ENCODE results near the gene SMIM35. TPM values are rescaled to one million over a fixed set of nuclear protein-coding genes. Genes with fewer than 3 reads are reported as not detected.

The SMIM35 gene
- total and polyA plus RNA-seq, 2 donors (not counting 3 experiments of a cell fraction or from before 2014, with no cell fraction given) = not detected

- ChIA-PET CTCF (interaction anchor here (1.1 kb wide), 2 partner anchors 32 to 74 kb away, joined by 3 to 4 read pairs; no protein-coding TSS in a partner anchor), POLR2A (no interaction called here)
- dilution Hi-C loops (cut with MboI; ENCODE audit: extremely low pct_ligation_motif_present, low sequenced_read_pairs) (no loop called here), intact Hi-C loops (cut with micrococcal nuclease) (no loop called here)
- H4K20me1 ChIP-seq (replicated peaks; ENCODE audit: control insufficient read depth, extremely low read depth, insufficient read depth, low read length) = no peaks in the 10 kb centered on the region
- DNase-seq (ENCODE audit: low read depth, low spot score) (no peak), FAIRE-seq (no peak)
- TF ChIP-seq JUN (IDR thresholded peaks at IDR 0.05; ENCODE audit: borderline replicate concordance, insufficient read depth, insufficient read length, low read depth) = no peak
- no peak for TF ChIP-seq CTCF (IDR thresholded peaks at IDR 0.05; ENCODE audit: extremely low read depth in 1 of 2, insufficient read depth in 1 of 2, low read depth in 1 of 2, low read length in 2 of 2)
- TF ChIP-seq POLR2A (IDR thresholded peaks at IDR 0.05; ENCODE audit: low read depth, low read length) = no peak
- no peak for TF ChIP-seq POLR2AphosphoS5 (IDR thresholded peaks at IDR 0.05; ENCODE audit: insufficient read depth, low read depth, low read length)
- no peak for TF ChIP-seq EZH2 (IDR thresholded peaks at IDR 0.05; ENCODE audit: borderline replicate concordance, low read depth, low read length, severe bottlenecking)
- no peak for TF ChIP-seq MYC (IDR thresholded peaks at IDR 0.05; ENCODE audit: low read depth, low read length)
- TF ChIP-seq GATA2 (IDR thresholded peaks at IDR 0.05; ENCODE audit: insufficient read depth, insufficient read length, low read depth, low read length) = no peak
- TF ChIP-seq, protein P1, sequence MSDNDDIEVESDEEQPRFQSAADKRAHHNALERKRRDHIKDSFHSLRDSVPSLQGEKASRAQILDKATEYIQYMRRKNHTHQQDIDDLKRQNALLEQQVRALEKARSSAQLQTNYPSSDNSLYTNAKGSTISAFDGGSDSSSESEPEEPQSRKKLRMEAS (IDR thresholded peaks at IDR 0.05; ENCODE audit: insufficient read depth, insufficient read length) = no peak
- TF ChIP-seq FOS (IDR thresholded peaks at IDR 0.05; ENCODE audit: borderline replicate concordance, insufficient read depth, low read length) = no peak
- no peak overlapping the region for H3K27ac ChIP-seq (ENCODE audit: insufficient read depth, low read depth, low read length)
- H3K9me1 ChIP-seq (replicated peaks; ENCODE audit: control insufficient read depth, extremely low read depth, insufficient read depth, low read length) = no peaks in the 10 kb centered on the region
- BruUV-seq (replicated peaks) = no TSS peak
- H3K4me1 ChIP-seq (ENCODE audit: control insufficient read depth, extremely low read depth, insufficient read depth, low read length) = no peaks in the 10 kb centered on the region
- no peaks in the 10 kb centered on the region for H3K9me3 ChIP-seq (replicated peaks; ENCODE audit: control insufficient read depth, insufficient read depth, low read length)
- no peak overlapping the region for H3K4me3 ChIP-seq (replicated peaks in 1 of 3; ENCODE audit: insufficient read depth in 1 of 3, low read depth in 1 of 3, low read length in 3 of 3)
- H2AFZ ChIP-seq (ENCODE audit: low read depth, low read length) = no peak overlapping the region
- H3K27me3 ChIP-seq (ENCODE audit: control insufficient read depth in 2 of 2, insufficient read depth in 2 of 2, low read length in 2 of 2) = peaks cover 0 to 2% of the 10 kb centered on the region in 2 experiments
- H3K4me2 ChIP-seq (ENCODE audit: insufficient read depth, low read length) = no peak overlapping the region
- no peak overlapping the region for H3K9ac ChIP-seq (replicated peaks; ENCODE audit: extremely low read depth, insufficient read depth, low read length)
- H3K36me3 ChIP-seq (ENCODE audit: control insufficient read depth in 2 of 2, extremely low read depth in 1 of 2, insufficient read depth in 2 of 2, low read length in 2 of 2) = no peaks in the 10 kb centered on the region
- H3K79me2 ChIP-seq (ENCODE audit: control insufficient read depth, insufficient read depth, low read length) = no peaks in the 10 kb centered on the region
Measured at GRCh38 chr11:118021146-118021545, 65.6 kb downstream of the SMIM35 start.

Data from endothelial cell of umbilical vein (primary cell).